GM06990 (cell line): Measurements from ENCODE around the gene ABCC4.

Experiments used
- DNase-seq: peaks from one replicate; pipeline ENCODE4 v3.0.0-alpha.2; 2011; ENCODE audit not compliant: insufficient read length; ENCODE audit errors: extremely low read depth
- H3K27me3 ChIP-seq: replicated peaks from 2 replicates; pipeline ENCODE4 v1.6.0; 2011; ENCODE audit warnings: low read length; ENCODE audit not compliant: control insufficient read depth, insufficient read depth
- H3K36me3 ChIP-seq: 2 replicates; pipeline ENCODE4 v1.5.1; 2011; ENCODE audit warnings: low read length; ENCODE audit not compliant: control insufficient read depth, insufficient read depth
- H3K4me3 ChIP-seq: replicated peaks from 2 replicates; pipeline ENCODE4 v1.5.1; 2011; ENCODE audit warnings: low read depth, mild to moderate bottlenecking, control low read depth, low read length
- TF ChIP-seq, protein P1 (sequence below): IDR thresholded peaks from 2 replicates; pipeline ENCODE4 v1.5.1; 2011; ENCODE audit warnings: low read length, control low read depth, mild to moderate bottlenecking, inconsistent platforms; ENCODE audit not compliant: insufficient read depth, poor library complexity, severe bottlenecking

ABCC4 gene

DNA sequence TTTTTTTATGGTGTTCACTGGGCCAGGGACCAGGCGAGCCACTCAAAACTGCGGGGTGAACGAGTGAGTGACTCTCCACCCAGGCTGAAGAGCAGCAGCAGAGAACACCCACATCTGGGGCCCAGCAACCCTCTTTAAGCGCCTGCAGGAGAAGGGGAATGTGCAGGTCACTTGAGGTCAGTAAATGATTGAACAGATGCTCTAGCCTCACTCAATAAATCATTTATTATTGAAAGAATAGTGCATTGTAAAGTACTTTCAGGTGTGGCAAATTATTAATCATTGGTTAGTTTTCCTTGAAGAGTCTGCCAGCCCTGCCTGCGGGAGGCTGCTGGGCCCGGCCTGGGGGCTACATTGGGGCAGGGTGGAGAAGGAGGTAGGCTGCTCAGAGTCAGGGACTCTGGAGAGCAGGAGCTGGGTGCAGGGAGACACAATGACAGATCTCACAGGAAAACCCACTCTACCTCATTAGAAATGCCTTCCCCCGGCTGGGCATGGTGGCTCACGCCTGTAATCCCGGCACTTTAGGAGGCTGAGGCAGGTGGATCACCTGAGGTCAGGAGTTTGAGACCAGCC is 42.5 kb downstream of the ABCC4 start:
- Histone ChIP-seq H3K36me3 (no peaks in the 10 kb centered on the region; the same call in none of the 2 replicates), H3K4me3 (no peak overlapping the region), H3K27me3 (no peaks in the 10 kb centered on the region)
- TF ChIP-seq, protein P1, sequence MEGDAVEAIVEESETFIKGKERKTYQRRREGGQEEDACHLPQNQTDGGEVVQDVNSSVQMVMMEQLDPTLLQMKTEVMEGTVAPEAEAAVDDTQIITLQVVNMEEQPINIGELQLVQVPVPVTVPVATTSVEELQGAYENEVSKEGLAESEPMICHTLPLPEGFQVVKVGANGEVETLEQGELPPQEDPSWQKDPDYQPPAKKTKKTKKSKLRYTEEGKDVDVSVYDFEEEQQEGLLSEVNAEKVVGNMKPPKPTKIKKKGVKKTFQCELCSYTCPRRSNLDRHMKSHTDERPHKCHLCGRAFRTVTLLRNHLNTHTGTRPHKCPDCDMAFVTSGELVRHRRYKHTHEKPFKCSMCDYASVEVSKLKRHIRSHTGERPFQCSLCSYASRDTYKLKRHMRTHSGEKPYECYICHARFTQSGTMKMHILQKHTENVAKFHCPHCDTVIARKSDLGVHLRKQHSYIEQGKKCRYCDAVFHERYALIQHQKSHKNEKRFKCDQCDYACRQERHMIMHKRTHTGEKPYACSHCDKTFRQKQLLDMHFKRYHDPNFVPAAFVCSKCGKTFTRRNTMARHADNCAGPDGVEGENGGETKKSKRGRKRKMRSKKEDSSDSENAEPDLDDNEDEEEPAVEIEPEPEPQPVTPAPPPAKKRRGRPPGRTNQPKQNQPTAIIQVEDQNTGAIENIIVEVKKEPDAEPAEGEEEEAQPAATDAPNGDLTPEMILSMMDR = no peak
- DNase-seq = no peak

DNA sequence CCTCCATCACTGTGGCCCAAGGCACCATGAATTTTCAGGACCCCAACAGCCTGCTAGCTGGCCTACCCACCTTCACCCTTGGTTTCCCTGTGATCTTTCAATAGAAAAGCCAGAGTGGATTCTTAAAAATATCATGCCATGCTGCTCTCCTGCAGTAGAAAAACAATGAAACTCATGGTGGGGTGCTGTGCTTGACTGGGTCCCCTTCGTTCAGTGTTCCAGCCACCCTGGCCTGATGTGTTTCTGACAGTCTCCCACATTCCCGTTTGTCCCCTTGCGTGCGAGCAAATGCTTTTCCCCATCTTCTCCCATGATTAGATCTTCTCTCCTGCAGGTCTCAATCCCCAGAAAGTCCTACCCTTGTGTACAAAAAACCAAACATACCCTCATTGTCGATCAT is 43.2 kb downstream of the ABCC4 start:
- H3K4me3 ChIP-seq = no peak overlapping the region
- H3K36me3 ChIP-seq = no peaks in the 10 kb centered on the region; the same call in none of the 2 replicates
- no peak for DNase-seq
- TF ChIP-seq, protein P1 = no peak
- H3K27me3 ChIP-seq = no peaks in the 10 kb centered on the region

DNA sequence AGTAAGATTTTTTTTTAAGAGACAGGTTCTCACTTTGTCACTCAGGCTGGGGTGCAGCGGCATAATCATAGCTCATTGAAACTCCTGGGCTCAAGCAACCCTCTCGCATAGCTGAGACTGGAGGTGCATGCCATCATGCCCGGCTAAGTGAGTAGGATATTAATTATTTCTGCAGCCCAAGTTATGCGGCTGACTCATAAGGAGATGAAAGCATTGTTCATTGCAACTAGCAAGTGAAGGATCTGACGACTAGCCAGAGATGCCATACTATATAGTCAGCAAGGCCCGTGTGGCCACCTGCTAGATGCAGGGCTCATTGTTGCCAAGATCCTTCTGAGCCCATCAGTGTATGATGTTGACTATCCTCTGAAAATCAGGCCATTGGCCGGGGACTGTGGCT is 45.2 kb downstream of the ABCC4 start:
- TF ChIP-seq, protein P1 = no peak

DNA sequence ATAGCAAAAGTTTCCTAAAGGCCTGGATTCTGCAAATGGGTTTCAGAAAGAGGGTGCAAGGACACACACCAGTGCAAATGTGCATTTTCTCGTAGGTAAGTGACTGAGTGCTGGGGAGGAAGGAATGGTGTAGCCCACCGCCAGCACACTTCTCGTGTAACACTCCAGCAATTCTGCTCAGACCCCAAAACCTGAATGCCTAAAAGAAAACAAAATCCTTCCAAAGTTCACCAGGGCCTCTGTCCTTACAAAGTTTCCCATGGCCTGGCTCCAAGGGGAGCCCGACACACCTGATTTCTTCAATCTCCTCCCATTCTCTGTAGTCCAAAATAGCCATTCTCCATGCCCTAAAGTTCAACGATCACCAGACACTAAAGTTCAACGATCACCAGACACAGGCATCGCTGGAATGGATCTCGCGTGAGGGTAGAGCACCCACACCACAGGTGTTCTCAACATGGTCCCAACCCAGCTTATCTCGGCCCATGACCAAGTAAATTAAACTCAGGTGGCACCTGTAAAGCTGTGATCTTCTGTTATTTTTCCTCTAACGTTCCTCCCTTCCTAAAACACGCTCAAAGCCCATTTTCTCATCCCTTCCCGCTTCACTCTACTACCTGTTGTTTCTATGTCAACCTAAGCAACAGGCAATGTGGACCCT is 46.0 kb downstream of the ABCC4 start:
- H3K36me3 ChIP-seq = no peaks in the 10 kb centered on the region; the same call in none of the 2 replicates
- DNase-seq = no peak
- TF ChIP-seq, protein P1 = no peak
- no peak overlapping the region for H3K4me3 ChIP-seq
- H3K27me3 ChIP-seq = no peaks in the 10 kb centered on the region

More for the DNA sequence above, 45.2 kb downstream of the ABCC4 start:
- no peaks in the 10 kb centered on the region; the same call in none of the 2 replicates for H3K36me3 ChIP-seq
- H3K27me3 ChIP-seq = no peaks in the 10 kb centered on the region
- H3K4me3 ChIP-seq = no peak overlapping the region
- DNase-seq = no peak

DNA sequence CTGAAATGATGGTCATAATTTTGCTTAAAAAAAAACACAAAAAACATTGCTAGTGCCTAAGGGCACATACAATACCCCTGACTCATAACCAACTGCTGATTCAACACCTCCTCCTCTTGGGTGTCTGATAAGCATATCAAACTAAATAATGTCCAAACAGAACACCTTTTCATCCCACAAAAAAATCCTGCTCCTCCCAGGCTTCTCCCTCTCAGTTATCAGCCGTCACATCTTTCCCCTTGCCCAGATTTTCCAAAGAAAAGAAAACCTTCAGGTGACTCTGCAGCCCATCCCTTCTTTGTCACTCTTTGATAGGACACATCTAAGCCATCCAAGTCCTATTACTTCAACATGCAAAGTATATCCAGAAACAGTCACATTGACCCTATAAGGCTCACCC is 46.9 kb downstream of the ABCC4 start:
- DNase-seq = no peak
- H3K4me3 ChIP-seq = no peak overlapping the region

More for the DNA sequence above, 46.9 kb downstream of the ABCC4 start:
- TF ChIP-seq, protein P1 = no peak
- H3K36me3 ChIP-seq = no peaks in the 10 kb centered on the region; the same call in none of the 2 replicates
- no peaks in the 10 kb centered on the region for H3K27me3 ChIP-seq
